Ovary (tissue), 3 donors: ENCODE measurements around the gene HSD11B2.

ENCODE experiments used
- CTCF ChIP-seq, 3 donors: fragments of 450-650 bp in 2 of 3; fragments of 200-600 bp in 1 of 3; IDR thresholded peaks; one replicate each; pipeline versions ENCODE4 v1.5.1 to v1.8.0; 2016 to 2022; ENCODE audit warnings: antibody characterized with exemption in 3 of 3, mild to moderate bottlenecking in 1 of 3
- EP300 ChIP-seq: sonication (generic); formaldehyde crosslinking; IDR thresholded peaks from one replicate; pipeline ENCODE4 v1.6.1; 2017; ENCODE audit warnings: antibody characterized with exemption
- POLR2A ChIP-seq: fragments of 450-650 bp; IDR thresholded peaks from one replicate; pipeline ENCODE4 v1.6.1; 2017; ENCODE audit warnings: antibody characterized with exemption, mild to moderate bottlenecking, moderate library complexity
- donor health status: DM: no; HTN: no; CAD: no.

- TF ChIP-seq POLR2A = no peak
- no peak for TF ChIP-seq CTCF (IDR thresholded peaks at IDR 0.05)
- no peak for TF ChIP-seq EP300
These were observed 10.4 kb downstream of the HSD11B2 start for GRCh38 chr16:67441271-67441753.
